ENCODE measurements around the gene NRM.

NRM gene

GRCh38 chr6:30707281-30707850 lies 16.6 kb upstream of the NRM start:
- Histone ChIP-seq H3K4me1 (ENCODE audit: control insufficient read depth, insufficient read depth, low read length) (peaks cover 2% of the 10 kb centered on the region), H3K27me3 (ENCODE audit: control insufficient read depth in 1 of 2, insufficient read depth in 2 of 2, low read length in 2 of 2) (no peaks in the 10 kb centered on the region), H3K9ac (ENCODE audit: low read length in 2 of 2) (no peak overlapping the region), H3K4me3 (ENCODE audit: low read length in 2 of 2) (no peak overlapping the region), H3K27ac (ENCODE audit: low read length) (no peak overlapping the region), H3K36me3 (ENCODE audit: control insufficient read depth in 2 of 2, insufficient read depth in 2 of 2, low read length in 2 of 2) (peaks cover 49 to 50% of the 10 kb centered on the region in 2 donors), H3K9me3 (ENCODE audit: control insufficient read depth in 2 of 2, low read length in 2 of 2) (no peaks in the 10 kb centered on the region)

- Histone ChIP-seq H3K4me1 (ENCODE audit: control insufficient read depth, insufficient read depth, low read length) (peaks cover 2% of the 10 kb centered on the region), H3K9ac (ENCODE audit: low read length in 2 of 2) (no peak overlapping the region), H3K36me3 (ENCODE audit: control insufficient read depth in 2 of 2, insufficient read depth in 2 of 2, low read length in 2 of 2) (peaks cover 35 to 37% of the 10 kb centered on the region in 2 donors), H3K27me3 (ENCODE audit: control insufficient read depth in 1 of 2, insufficient read depth in 2 of 2, low read length in 2 of 2) (no peaks in the 10 kb centered on the region), H3K4me3 (ENCODE audit: low read length in 2 of 2) (no peak overlapping the region), H3K27ac (ENCODE audit: low read length) (no peak overlapping the region), H3K9me3 (ENCODE audit: control insufficient read depth in 2 of 2, low read length in 2 of 2) (no peaks in the 10 kb centered on the region)
These were observed 14.8 kb upstream of the NRM start for GRCh38 chr6:30705620-30706019.

- H3K36me3 ChIP-seq (ENCODE audit: control insufficient read depth in 2 of 2, insufficient read depth in 2 of 2, low read length in 2 of 2), result peaks cover 41 to 44% of the 10 kb centered on the region in 2 donors
- H3K27ac ChIP-seq (ENCODE audit: low read length), result no peak overlapping the region
- H3K9ac ChIP-seq (ENCODE audit: low read length in 2 of 2), result no peak overlapping the region
- H3K27me3 ChIP-seq (ENCODE audit: control insufficient read depth in 1 of 2, insufficient read depth in 2 of 2, low read length in 2 of 2), result no peaks in the 10 kb centered on the region
- H3K9me3 ChIP-seq (ENCODE audit: control insufficient read depth in 2 of 2, low read length in 2 of 2), result no peaks in the 10 kb centered on the region
- H3K4me3 ChIP-seq (ENCODE audit: low read length in 2 of 2), result no peak overlapping the region
- H3K4me1 ChIP-seq (ENCODE audit: control insufficient read depth, insufficient read depth, low read length), result peaks cover 2% of the 10 kb centered on the region
These were observed 13.0 kb upstream of the NRM start for GRCh38 chr6:30703821-30704220.

GRCh38 chr6:30703011-30703410 lies 12.2 kb upstream of the NRM start:
- Histone ChIP-seq H3K36me3 (ENCODE audit: control insufficient read depth in 2 of 2, insufficient read depth in 2 of 2, low read length in 2 of 2) (peaks cover 38 to 39% of the 10 kb centered on the region in 2 donors), H3K9ac (ENCODE audit: low read length in 2 of 2) (no peak overlapping the region), H3K27me3 (ENCODE audit: control insufficient read depth in 1 of 2, insufficient read depth in 2 of 2, low read length in 2 of 2) (no peaks in the 10 kb centered on the region)

GRCh38 chr6:30700340-30700739 lies 9.6 kb upstream of the NRM start:
- H3K4me3 ChIP-seq (ENCODE audit: low read length in 2 of 2), result no peak overlapping the region
- H3K27ac ChIP-seq (ENCODE audit: low read length), result no peak overlapping the region
- no peak overlapping the region for H3K9ac ChIP-seq (ENCODE audit: low read length in 2 of 2)
- H3K4me1 ChIP-seq (ENCODE audit: control insufficient read depth, insufficient read depth, low read length), result peaks cover 2% of the 10 kb centered on the region
- H3K27me3 ChIP-seq (ENCODE audit: control insufficient read depth in 1 of 2, insufficient read depth in 2 of 2, low read length in 2 of 2), result no peaks in the 10 kb centered on the region
- peaks cover 24% of the 10 kb centered on the region in 2 donors for H3K36me3 ChIP-seq (ENCODE audit: control insufficient read depth in 2 of 2, insufficient read depth in 2 of 2, low read length in 2 of 2)
- no peaks in the 10 kb centered on the region for H3K9me3 ChIP-seq (ENCODE audit: control insufficient read depth in 2 of 2, low read length in 2 of 2)

More at GRCh38 chr6:30703011-30703410, 12.2 kb upstream of the NRM start:
- Histone ChIP-seq H3K27ac (ENCODE audit: low read length) (no peak overlapping the region), H3K9me3 (ENCODE audit: control insufficient read depth in 2 of 2, low read length in 2 of 2) (no peaks in the 10 kb centered on the region), H3K4me1 (ENCODE audit: control insufficient read depth, insufficient read depth, low read length) (peaks cover 2% of the 10 kb centered on the region), H3K4me3 (ENCODE audit: low read length in 2 of 2) (no peak overlapping the region)

GRCh38 chr6:30696432-30696831 lies 5.6 kb upstream of the NRM start:
- no peak overlapping the region for H3K4me3 ChIP-seq (ENCODE audit: low read length in 2 of 2)
- H3K27ac ChIP-seq (ENCODE audit: low read length), result no peak overlapping the region

GRCh38 chr6:30691208-30691847 lies 544 bp upstream of the NRM start:
- peak overlapping the region; percentile 74 to 94 for H3K4me3 ChIP-seq (ENCODE audit: low read length in 2 of 2)
- H3K9me3 ChIP-seq (ENCODE audit: control insufficient read depth in 2 of 2, low read length in 2 of 2), result no peaks in the 10 kb centered on the region
- peak overlapping the region; percentile 39 to 65 for H3K9ac ChIP-seq (ENCODE audit: low read length in 2 of 2)
- no peaks in the 10 kb centered on the region for H3K27me3 ChIP-seq (ENCODE audit: control insufficient read depth in 1 of 2, insufficient read depth in 2 of 2, low read length in 2 of 2)
- peaks cover 30% of the 10 kb centered on the region for H3K4me1 ChIP-seq (ENCODE audit: control insufficient read depth, insufficient read depth, low read length)
- H3K27ac ChIP-seq (ENCODE audit: low read length), result peak overlapping the region; percentile 98
- H3K36me3 ChIP-seq (ENCODE audit: control insufficient read depth in 2 of 2, insufficient read depth in 2 of 2, low read length in 2 of 2), result no peaks in the 10 kb centered on the region

More at GRCh38 chr6:30696432-30696831, 5.6 kb upstream of the NRM start:
- Histone ChIP-seq H3K9ac (ENCODE audit: low read length in 2 of 2) (no peak overlapping the region), H3K27me3 (ENCODE audit: control insufficient read depth in 1 of 2, insufficient read depth in 2 of 2, low read length in 2 of 2) (no peaks in the 10 kb centered on the region), H3K4me1 (ENCODE audit: control insufficient read depth, insufficient read depth, low read length) (no peaks in the 10 kb centered on the region), H3K9me3 (ENCODE audit: control insufficient read depth in 2 of 2, low read length in 2 of 2) (no peaks in the 10 kb centered on the region), H3K36me3 (ENCODE audit: control insufficient read depth in 2 of 2, insufficient read depth in 2 of 2, low read length in 2 of 2) (peaks cover 4 to 10% of the 10 kb centered on the region in 2 donors)

- H3K27ac ChIP-seq (ENCODE audit: low read length), result peak overlapping the region; percentile 98
These were observed 799 bp downstream of the NRM start for GRCh38 chr6:30689985-30690384.

GRCh38 chr6:30689022-30689865 lies 1.5 kb downstream of the NRM start:
- no peaks in the 10 kb centered on the region for H3K9me3 ChIP-seq (ENCODE audit: control insufficient read depth in 2 of 2, low read length in 2 of 2)
- H3K36me3 ChIP-seq (ENCODE audit: control insufficient read depth in 2 of 2, insufficient read depth in 2 of 2, low read length in 2 of 2), result no peaks in the 10 kb centered on the region
- H3K9ac ChIP-seq (ENCODE audit: low read length in 2 of 2), result peak overlapping the region in 1 of 2 donors; percentile 39
- H3K27ac ChIP-seq (ENCODE audit: low read length), result peak overlapping the region; percentile 98
- H3K27me3 ChIP-seq (ENCODE audit: control insufficient read depth in 1 of 2, insufficient read depth in 2 of 2, low read length in 2 of 2), result no peaks in the 10 kb centered on the region
- peak overlapping the region; percentile 74 to 94 for H3K4me3 ChIP-seq (ENCODE audit: low read length in 2 of 2)
- H3K4me1 ChIP-seq (ENCODE audit: control insufficient read depth, insufficient read depth, low read length), result peaks cover 49% of the 10 kb centered on the region

More at GRCh38 chr6:30689985-30690384, 799 bp downstream of the NRM start:
- H3K4me3 ChIP-seq (ENCODE audit: low read length in 2 of 2), result peak overlapping the region; percentile 74 to 94
- no peaks in the 10 kb centered on the region for H3K27me3 ChIP-seq (ENCODE audit: control insufficient read depth in 1 of 2, insufficient read depth in 2 of 2, low read length in 2 of 2)
- H3K36me3 ChIP-seq (ENCODE audit: control insufficient read depth in 2 of 2, insufficient read depth in 2 of 2, low read length in 2 of 2), result no peaks in the 10 kb centered on the region
- peaks cover 43% of the 10 kb centered on the region for H3K4me1 ChIP-seq (ENCODE audit: control insufficient read depth, insufficient read depth, low read length)
- no peaks in the 10 kb centered on the region for H3K9me3 ChIP-seq (ENCODE audit: control insufficient read depth in 2 of 2, low read length in 2 of 2)
- H3K9ac ChIP-seq (ENCODE audit: low read length in 2 of 2), result peak overlapping the region; percentile 39 to 47

GRCh38 chr6:30688569-30688968 lies 2.2 kb downstream of the NRM start:
- Histone ChIP-seq H3K4me1 (ENCODE audit: control insufficient read depth, insufficient read depth, low read length) (peaks cover 54% of the 10 kb centered on the region), H3K4me3 (ENCODE audit: low read length in 2 of 2) (peak overlapping the region in 1 of 2 donors; percentile 96), H3K9ac (ENCODE audit: low read length in 2 of 2) (peak overlapping the region; percentile 89 to 97), H3K27ac (ENCODE audit: low read length) (peak overlapping the region; percentile 98), H3K36me3 (ENCODE audit: control insufficient read depth in 2 of 2, insufficient read depth in 2 of 2, low read length in 2 of 2) (no peaks in the 10 kb centered on the region), H3K27me3 (ENCODE audit: control insufficient read depth in 1 of 2, insufficient read depth in 2 of 2, low read length in 2 of 2) (no peaks in the 10 kb centered on the region), H3K9me3 (ENCODE audit: control insufficient read depth in 2 of 2, low read length in 2 of 2) (no peaks in the 10 kb centered on the region)
